ENCODE results near the gene POLDIP3.
"Not testable (repeated sequence)": the region's sequence is repeated elsewhere in the genome, so short reads cannot be mapped to it uniquely, and the experiment has no call there.

POLDIP3 gene

DNA sequence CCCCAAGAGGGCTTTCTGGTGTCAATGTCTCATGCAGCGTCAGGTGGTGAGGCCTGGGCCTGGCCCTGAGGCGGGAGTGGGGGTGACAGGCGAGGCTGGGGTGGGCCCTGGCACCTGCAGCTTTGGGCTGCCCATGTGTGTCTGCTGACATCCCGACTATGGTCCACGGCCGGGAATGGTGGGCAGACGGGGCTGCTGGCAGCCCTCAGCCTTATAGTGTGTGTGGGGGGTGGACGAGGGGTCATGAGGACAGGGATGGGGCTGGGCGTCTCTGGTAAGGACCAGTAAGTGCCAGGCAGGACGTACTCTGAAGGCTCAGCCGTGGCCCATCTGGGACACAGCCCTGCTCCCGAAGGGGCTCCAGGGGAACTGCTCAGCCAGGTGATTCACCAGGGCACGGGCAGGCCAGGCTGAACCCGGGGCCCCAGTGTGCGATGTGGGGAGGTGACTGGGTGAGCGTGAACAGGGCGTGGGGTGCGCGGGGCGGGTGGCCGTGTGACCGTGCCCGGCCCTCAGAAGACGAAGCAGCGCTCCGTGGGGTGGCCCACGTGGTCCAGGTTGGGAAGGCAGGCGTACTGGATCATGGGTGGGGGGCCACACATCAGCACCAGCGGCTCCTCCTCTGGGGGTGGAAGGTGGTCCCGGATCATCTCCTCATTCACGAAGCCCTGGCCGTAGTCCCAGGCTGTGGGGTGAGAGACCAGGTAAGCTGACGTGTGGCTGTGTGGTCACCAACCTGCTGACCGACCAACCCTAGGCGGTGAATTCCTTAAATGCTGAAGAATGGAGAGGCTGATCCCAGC lies 4.8 kb upstream of the POLDIP3 start:
- no peak for DNase-seq (ENCODE audit: low read depth, low spot score)

- no peak for DNase-seq (ENCODE audit: low read depth, low spot score)
Measured at GRCh38 chr22:42617155-42617983, 2.7 kb upstream of the POLDIP3 start.

DNA sequence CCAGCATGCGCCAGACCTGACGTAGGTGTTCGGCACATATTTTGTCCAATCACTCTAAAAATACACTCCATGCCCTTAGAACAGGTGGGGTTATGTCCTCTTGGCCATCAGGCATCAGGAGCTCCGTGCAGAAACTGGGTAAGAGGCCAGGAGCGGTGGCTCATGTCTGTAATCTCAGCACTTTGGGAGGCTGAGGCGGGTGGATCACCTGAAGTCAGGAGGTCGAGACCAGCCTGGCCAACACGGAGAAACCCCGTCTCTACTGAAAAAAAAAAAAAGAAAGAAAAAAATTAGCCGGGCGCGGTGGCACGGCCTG lies 1.1 kb upstream of the POLDIP3 start:
- DNase-seq (ENCODE audit: low read depth, low spot score), result not testable (repeated sequence)

GRCh38 chr22:42615092-42615859 lies 593 bp upstream of the POLDIP3 start:
- peak; percentile 98 for DNase-seq (ENCODE audit: low read depth, low spot score)

DNA sequence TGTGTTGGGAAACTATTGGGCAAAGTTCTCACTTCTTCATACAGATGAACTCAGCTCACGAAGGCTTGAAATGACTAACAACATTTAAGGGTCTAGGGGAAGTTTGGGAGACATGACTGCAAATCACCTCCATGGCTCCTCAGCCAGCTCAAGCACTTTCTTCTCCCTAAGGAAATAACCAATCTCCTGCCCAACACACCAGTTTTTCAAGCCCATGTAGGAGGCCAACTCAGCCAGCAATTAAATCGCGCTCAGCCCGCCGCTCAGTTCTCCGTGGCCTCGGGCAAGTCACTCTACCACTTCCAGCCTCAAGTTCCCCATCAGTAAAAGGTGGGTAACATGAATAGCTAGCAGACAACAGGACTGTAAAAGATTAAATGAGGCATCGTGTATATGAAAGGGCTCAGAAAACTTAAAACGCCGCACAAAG lies 796 bp downstream of the POLDIP3 start:
- DNase-seq (ENCODE audit: low read depth, low spot score), result no peak

DNA sequence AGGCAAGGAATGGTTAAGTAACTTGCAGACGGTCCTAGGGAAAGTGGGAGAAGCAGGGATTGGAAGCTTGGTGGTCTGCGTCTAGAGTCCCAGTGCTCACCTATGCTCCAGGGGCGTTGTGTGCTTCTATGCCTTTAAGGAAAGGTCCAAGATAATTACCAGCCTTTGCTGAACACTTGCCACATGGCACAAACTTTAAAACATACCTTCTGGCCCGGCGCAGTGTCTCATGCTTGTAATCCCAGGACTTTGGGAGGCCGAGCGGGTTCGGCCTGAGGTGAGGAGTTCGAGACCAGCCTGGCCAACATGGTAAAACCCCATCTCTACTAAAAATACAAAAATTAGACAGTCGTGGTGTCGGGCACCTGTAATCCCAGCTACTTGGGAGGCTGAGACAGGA lies 2.3 kb downstream of the POLDIP3 start:
- DNase-seq (ENCODE audit: low read depth, low spot score), result no peak

GRCh38 chr22:42611051-42611450 lies 3.6 kb downstream of the POLDIP3 start:
- DNase-seq (ENCODE audit: low read depth, low spot score), result no peak

DNA sequence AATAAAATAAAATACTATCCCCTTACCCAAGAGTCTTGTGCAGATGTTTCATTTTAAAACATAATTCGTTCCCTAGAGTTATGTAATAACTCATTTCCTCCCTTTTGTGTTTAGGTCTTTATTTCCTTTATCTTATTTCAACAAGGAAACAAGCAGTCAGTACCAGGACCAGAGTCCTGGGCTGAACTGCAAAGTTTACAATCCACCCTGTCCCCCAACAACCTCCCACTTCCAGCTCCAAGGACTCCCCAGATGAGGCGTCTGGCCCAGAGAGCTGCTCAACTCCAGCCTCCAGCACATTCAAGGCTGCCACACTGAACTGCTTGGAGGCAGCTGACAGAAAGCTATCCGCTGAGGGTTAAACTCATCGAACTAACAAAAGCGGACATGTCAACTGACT lies 4.5 kb downstream of the POLDIP3 start:
- DNase-seq (ENCODE audit: low read depth, low spot score), result no peak

- no peak for DNase-seq (ENCODE audit: low read depth, low spot score)
Measured at GRCh38 chr22:42608823-42609361, 5.8 kb downstream of the POLDIP3 start.

DNA sequence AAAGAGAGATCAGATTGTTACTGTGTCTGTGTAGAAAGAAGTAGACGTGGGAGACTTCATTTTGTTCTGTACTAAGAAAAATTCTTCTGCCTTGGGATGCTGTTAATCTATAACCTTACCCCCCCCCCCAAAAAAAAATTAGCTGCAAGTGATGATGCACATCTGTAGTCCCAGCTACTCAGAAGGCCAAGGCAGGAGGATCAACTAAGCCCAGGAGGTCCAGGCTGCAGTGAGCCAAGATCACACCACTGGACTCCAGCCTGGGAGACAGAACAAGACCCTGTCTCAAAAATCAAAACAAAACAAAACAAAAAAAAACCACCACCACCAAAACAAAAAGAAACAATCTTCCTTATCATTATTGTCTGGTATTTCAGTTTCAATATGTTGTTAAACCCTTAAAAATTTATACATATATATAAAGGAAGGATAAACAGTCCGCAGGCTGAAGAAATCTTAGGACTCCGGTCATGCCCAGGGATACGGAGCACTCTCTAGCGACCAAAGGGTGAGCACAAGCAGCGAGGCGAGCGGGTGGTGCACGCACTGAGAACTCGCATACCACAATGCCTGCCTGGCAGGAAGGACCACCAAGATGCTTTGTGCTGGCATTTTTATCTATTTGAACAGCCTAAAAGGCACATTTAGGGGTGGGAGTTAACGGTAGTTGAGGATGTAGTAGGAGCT lies 6.4 kb downstream of the POLDIP3 start:
- no peak for DNase-seq (ENCODE audit: low read depth, low spot score)

DNA sequence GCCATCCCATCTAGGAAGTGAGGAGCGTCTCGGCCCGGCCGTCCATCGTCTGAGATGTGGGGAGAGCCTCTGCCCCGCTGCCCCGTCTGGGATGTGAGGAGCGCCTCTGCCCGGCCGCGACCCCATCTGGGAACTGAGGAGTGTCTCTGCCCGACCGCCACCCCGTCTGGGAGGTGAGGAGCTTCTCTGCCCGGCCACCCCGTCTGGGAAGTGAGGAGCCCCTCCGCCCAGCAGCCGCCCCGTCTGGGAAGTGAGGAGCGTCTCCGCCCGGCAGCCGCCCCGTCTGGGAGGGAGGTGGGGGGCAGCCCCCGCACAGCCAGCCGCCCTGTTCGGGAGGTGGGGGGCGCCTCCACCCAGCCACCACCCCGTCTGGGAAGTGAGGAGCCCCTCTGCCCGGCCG lies 7.0 kb downstream of the POLDIP3 start:
- DNase-seq (ENCODE audit: low read depth, low spot score), result not testable (repeated sequence)

DNA sequence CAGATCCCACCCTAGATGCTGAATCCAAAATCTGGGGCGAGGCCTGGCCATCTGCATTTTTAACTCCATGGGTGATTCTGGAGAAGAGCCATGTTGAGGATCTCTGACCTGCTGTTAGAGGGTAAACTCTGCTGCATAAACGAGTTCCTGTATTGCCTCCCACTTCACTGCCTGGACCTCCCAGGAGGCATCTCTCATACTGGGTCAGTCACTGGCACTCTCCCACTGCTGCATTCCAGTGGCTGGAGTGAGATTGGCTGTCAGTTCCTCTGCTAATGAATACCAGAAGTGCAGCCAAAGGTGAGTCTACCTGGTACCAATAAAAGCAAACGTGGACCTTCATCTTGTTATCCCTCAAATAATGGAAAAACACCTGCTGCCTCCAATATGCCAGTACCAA lies 10.3 kb downstream of the POLDIP3 start:
- DNase-seq (ENCODE audit: low read depth, low spot score), result no peak

GRCh38 chr22:42603427-42603826 lies 11.3 kb downstream of the POLDIP3 start:
- no peak for DNase-seq (ENCODE audit: low read depth, low spot score)

DNA sequence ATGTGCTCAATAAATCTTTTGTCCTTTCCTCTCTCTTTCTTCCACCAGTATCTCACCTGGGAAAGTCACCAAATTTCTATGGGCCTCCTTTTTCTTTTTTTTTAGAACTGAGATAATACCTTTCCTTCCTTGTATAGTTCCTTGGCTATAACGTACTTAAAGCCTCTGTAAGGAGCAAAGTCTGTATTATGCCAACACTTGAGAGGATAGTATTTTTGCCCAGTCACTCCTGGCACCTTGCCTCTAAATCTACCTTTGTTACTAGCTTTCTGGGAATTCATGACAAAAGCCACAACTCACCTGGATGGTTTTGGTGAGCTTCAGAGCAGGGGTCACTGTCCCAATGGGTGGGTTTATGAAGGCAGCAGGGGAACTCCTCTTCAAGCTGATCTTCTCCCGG lies 12.2 kb downstream of the POLDIP3 start:
- DNase-seq (ENCODE audit: low read depth, low spot score), result no peak

- no peak for DNase-seq (ENCODE audit: low read depth, low spot score)
Measured at GRCh38 chr22:42601879-42602465, 12.7 kb downstream of the POLDIP3 start.

GRCh38 chr22:42596863-42597530 lies 17.7 kb downstream of the POLDIP3 start:
- no peak for DNase-seq (ENCODE audit: low read depth, low spot score)

- no peak for DNase-seq (ENCODE audit: low read depth, low spot score)
Measured at GRCh38 chr22:42596336-42596735, 18.3 kb downstream of the POLDIP3 start.

DNA sequence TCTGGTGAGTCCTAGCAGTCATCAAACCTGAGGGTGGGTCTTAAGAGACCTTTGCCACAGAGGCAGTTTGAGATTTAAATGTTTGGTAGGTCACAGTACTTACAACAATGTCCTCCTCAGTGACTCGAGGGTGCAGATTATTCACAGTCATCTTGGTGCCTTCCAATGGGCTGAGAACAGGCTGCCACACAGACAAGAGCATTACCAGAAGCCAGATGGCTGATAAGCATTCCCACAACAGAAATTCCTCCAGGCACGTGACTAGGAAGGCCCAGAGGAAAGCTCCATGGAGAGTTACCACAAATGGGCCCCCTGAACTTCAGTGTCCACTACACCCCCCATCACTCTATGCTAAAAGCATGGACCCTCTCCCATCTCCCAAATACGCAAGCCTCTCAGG lies 19.2 kb downstream of the POLDIP3 start:
- no peak for DNase-seq (ENCODE audit: low read depth, low spot score)

DNA sequence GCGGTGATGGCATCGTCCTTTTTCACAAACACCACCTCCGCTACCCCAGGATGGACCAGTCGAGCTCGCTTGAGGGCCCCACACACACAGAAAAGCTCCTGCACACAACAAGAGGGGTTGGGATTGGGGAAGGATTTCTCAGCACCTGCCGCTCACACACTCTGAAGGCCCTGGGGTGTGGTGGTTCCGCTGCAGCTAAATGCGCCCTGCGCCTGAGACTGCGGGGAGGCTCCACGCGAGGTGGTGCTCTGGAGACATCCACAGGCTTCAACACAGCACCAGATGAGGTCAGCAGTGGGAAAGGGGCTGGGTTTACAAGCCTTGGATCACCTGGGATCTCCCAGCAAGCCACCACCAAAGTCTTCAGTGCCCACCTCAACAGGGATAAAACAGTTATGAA lies 22.7 kb downstream of the POLDIP3 start:
- no peak for DNase-seq (ENCODE audit: low read depth, low spot score)

GRCh38 chr22:42587588-42588175 lies 27.0 kb downstream of the POLDIP3 start:
- DNase-seq (ENCODE audit: low read depth, low spot score), result no peak

Measured in iPS DF 19.7 (cell line).